ENCODE measurements around the gene CSPG5.

The CSPG5 gene

GRCh38 chr3:47536221-47536891, 42.3 kb downstream of the CSPG5 start:
- no peak for DNase-seq

- DNase-seq = no peak
These were observed 44.6 kb downstream of the CSPG5 start for GRCh38 chr3:47533996-47534454.

- DNase-seq = no peak
These were observed 45.2 kb downstream of the CSPG5 start for GRCh38 chr3:47533481-47533880.

- no peak for DNase-seq
These were observed 50.5 kb downstream of the CSPG5 start for GRCh38 chr3:47527952-47528725.

- DNase-seq = no peak
These were observed 53.0 kb downstream of the CSPG5 start for GRCh38 chr3:47525617-47526016.

- no peak for DNase-seq
These were observed 55.2 kb downstream of the CSPG5 start for GRCh38 chr3:47523310-47524073.

- DNase-seq = peak; percentile 77
These were observed 56.3 kb downstream of the CSPG5 start for GRCh38 chr3:47522082-47522987.

GRCh38 chr3:47520756-47521155, 57.9 kb downstream of the CSPG5 start:
- DNase-seq = no peak

- no peak for DNase-seq
These were observed 60.7 kb downstream of the CSPG5 start for GRCh38 chr3:47517937-47518336.

- DNase-seq = no peak
These were observed 62.8 kb downstream of the CSPG5 start for GRCh38 chr3:47515864-47516319.

GRCh38 chr3:47515100-47515499, 63.6 kb downstream of the CSPG5 start:
- no peak for DNase-seq

- DNase-seq = peak; percentile 94
These were observed 65.3 kb downstream of the CSPG5 start, which contains the start of gene ELP6 for GRCh38 chr3:47513125-47513929. Gene ELP6, minus strand, starts transcription at chr3:47513712. Its CDS starts 122 bp downstream, at chr3:47513590.

GRCh38 chr3:47512416-47513124, 66.1 kb downstream of the CSPG5 start:
- DNase-seq = peak; percentile 12
